ENCODE measurements around the gene AMH. TPM values are rescaled to one million over a fixed set of nuclear protein-coding genes. Genes with fewer than 3 reads are reported as not detected.
A peak's percentile ranks its signal among the peaks of the same experiment; 100 is the strongest.

The AMH gene
- total and polyA plus RNA-seq, 10 donors: 0.20 to 5.7 (median 1.0) TPM

GRCh38 chr19:2242816-2243215 lies 6.3 kb upstream of the AMH start:
- intact Hi-C loops (cut with DNase I; ENCODE audit: low total_unique reads): no loop called here
- peak overlapping the region in 3 of 8 donors; percentile 96 to 100 (median 98) for H3K27ac ChIP-seq
- 83 to 93% (median 89%) methylated on average over 8 of the region's 8 CpGs for WGBS, 5 donors
- no peak for DNase-seq
- no peak overlapping the region for H3K4me3 ChIP-seq
- H3K4me1 ChIP-seq: peaks cover 50 to 80% (median 60%) of the 10 kb centered on the region in 6 donors
- H3K27me3 ChIP-seq (replicated peaks in 1 of 7): no peaks in the 10 kb centered on the region
- no peak for TF ChIP-seq POLR2AphosphoS5 (IDR thresholded peaks at IDR 0.05)
- no peak for TF ChIP-seq POLR2A (IDR thresholded peaks at IDR 0.05)
- TF ChIP-seq CTCF (IDR thresholded peaks at IDR 0.05 in 8 of 11, conservative IDR thresholded peaks at IDR 0.05 in 3 of 11): no peak
- H3K36me3 ChIP-seq: peaks cover 12 to 70% (median 50%) of the 10 kb centered on the region in 6 donors
- no peaks in the 10 kb centered on the region for H3K9me3 ChIP-seq

DNA sequence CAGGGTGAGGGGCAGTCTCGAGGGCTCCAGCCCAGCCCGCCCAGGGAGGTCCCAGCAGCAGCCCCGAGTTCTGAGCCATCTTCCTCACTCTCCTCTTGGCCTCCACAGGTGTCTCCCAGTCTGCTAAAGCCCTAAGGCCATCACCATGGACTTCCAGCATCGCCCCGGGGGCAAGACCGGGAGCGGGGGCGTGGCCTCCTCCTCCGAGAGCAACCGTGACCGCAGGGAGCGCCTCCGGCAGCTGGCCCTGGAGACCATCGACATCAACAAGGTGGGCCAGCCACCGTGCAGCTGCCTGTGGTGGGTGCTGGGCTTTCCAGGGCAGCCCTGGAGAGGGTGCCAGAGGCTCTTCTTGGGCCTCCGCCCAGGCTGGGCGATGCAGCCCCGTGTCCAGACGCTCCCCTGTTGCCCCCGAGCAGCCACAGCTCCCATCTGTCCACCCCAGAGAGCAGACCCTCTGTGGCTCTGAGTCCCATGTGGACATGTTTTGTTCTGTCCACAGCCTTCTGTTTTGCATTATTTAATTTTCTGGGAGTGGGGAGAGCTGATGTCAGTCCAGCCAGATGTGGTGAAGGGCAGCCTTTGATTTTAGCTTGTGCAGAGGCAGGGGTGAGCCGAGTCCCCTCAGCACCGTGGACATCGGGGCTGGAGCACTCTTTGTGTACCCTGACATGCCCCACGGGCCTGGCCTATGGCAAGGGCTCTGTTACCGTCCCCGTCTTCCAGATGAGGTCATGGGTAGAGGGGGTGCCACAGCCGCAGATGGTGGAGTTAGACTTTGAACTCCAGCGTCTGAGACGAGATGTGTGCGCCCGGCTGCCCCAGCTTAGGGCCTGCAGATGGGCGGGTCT lies 5.6 kb upstream of the AMH start:
- TF ChIP-seq POLR2A (IDR thresholded peaks at IDR 0.05) (no peak), POLR2AphosphoS5 (IDR thresholded peaks at IDR 0.05) (no peak), CTCF (IDR thresholded peaks at IDR 0.05 in 8 of 11, conservative IDR thresholded peaks at IDR 0.05 in 3 of 11) (no peak)
- no peaks in the 10 kb centered on the region for H3K27me3 ChIP-seq (replicated peaks in 1 of 7)
- 87 to 93% (median 90%) methylated on average over 13 to 32 of the region's 32 CpGs for WGBS, 5 donors
- intact Hi-C loops (cut with DNase I; ENCODE audit: low total_unique reads): no loop called here
- H3K36me3 ChIP-seq: peaks cover 12 to 77% (median 54%) of the 10 kb centered on the region in 6 donors
- H3K9me3 ChIP-seq: no peaks in the 10 kb centered on the region
- DNase-seq: no peak
- H3K4me1 ChIP-seq: peaks cover 43 to 73% (median 53%) of the 10 kb centered on the region in 6 donors
- no peak overlapping the region for H3K4me3 ChIP-seq
- H3K27ac ChIP-seq: peak overlapping the region in 1 of 8 donors; percentile 96

GRCh38 chr19:2244125-2244411 lies 5.1 kb upstream of the AMH start:
- no peak overlapping the region for H3K27ac ChIP-seq
- H3K36me3 ChIP-seq: peaks cover 12 to 83% (median 57%) of the 10 kb centered on the region in 6 donors
- TF ChIP-seq POLR2A (IDR thresholded peaks at IDR 0.05) (no peak), POLR2AphosphoS5 (IDR thresholded peaks at IDR 0.05) (no peak), CTCF (IDR thresholded peaks at IDR 0.05 in 8 of 11, conservative IDR thresholded peaks at IDR 0.05 in 3 of 11) (no peak)
- peaks cover 39 to 70% (median 48%) of the 10 kb centered on the region in 6 donors for H3K4me1 ChIP-seq
- no peak overlapping the region for H3K4me3 ChIP-seq
- WGBS, 5 donors: 86 to 97% (median 94%) methylated on average over 6 to 12 of the region's 12 CpGs
- DNase-seq: no peak
- intact Hi-C loops (cut with DNase I; ENCODE audit: low total_unique reads): no loop called here
- H3K27me3 ChIP-seq (replicated peaks in 1 of 7): no peaks in the 10 kb centered on the region
- H3K9me3 ChIP-seq: no peaks in the 10 kb centered on the region

DNA sequence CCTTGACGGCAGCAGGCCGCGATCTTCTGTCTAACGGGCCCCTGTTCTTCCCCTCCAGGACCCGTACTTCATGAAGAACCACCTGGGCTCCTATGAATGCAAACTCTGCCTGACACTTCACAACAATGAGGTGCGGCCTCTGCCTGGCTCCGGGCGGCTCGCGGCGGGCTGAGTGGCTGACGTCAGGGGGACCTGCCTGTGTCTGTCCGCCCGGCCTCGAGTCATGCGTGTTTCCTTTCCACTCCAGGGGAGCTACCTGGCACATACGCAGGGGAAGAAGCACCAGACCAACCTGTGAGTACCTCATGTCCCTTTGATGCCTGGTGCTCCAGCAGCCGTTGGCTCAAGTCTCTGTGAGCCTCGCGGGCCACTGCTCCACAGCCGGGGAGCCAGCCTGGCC lies 4.6 kb upstream of the AMH start:
- TF ChIP-seq POLR2A (IDR thresholded peaks at IDR 0.05) (no peak), POLR2AphosphoS5 (IDR thresholded peaks at IDR 0.05) (no peak), CTCF (IDR thresholded peaks at IDR 0.05 in 8 of 11, conservative IDR thresholded peaks at IDR 0.05 in 3 of 11) (no peak)
- H3K4me3 ChIP-seq: no peak overlapping the region
- H3K27ac ChIP-seq: no peak overlapping the region
- 89 to 94% (median 93%) methylated on average over 11 to 21 of the region's 21 CpGs for WGBS, 5 donors
- peaks cover 35 to 70% (median 45%) of the 10 kb centered on the region in 6 donors for H3K4me1 ChIP-seq
- H3K27me3 ChIP-seq (replicated peaks in 1 of 7): peaks cover 0 to 4% (median 3%) of the 10 kb centered on the region in 7 donors
- DNase-seq: no peak
- H3K36me3 ChIP-seq: peaks cover 12 to 87% (median 57%) of the 10 kb centered on the region in 6 donors
- no peaks in the 10 kb centered on the region for H3K9me3 ChIP-seq
- intact Hi-C loops (cut with DNase I; ENCODE audit: low total_unique reads): no loop called here

Measured in spleen (tissue), 11 donors.